ENCODE results near the gene SKI. TPM values are rescaled to one million over a fixed set of nuclear protein-coding genes. Genes with fewer than 3 reads are reported as not detected.

Gene SKI
- total and polyA plus RNA-seq, 9 of the 15 experiments (the other 6 are each of a cell fraction or from before 2014, with no cell fraction given) = 0.10 to 60.5 (median 4.6) TPM

- TF ChIP-seq RAD51 (IDR thresholded peaks at IDR 0.05; ENCODE audit: borderline replicate concordance, low read depth) = no peak
- TF ChIP-seq ASH1L (IDR thresholded peaks at IDR 0.05; ENCODE audit: borderline replicate concordance, low read depth, partially characterized antibody) = no peak
- TF ChIP-seq POLR2AphosphoS5 (IDR thresholded peaks at IDR 0.05; ENCODE audit: control insufficient read depth, insufficient read depth, low read depth, low read length) = no peak
- TF ChIP-seq PML (IDR thresholded peaks at IDR 0.05; ENCODE audit: low read length) = no peak
- TF ChIP-seq HES1 (IDR thresholded peaks at IDR 0.05; ENCODE audit: low read depth) = no peak
- TF ChIP-seq FOXJ2 (tag; IDR thresholded peaks at IDR 0.05) = no peak
- no peak for TF ChIP-seq ZZZ3 (IDR thresholded peaks at IDR 0.05)
Measured at GRCh38 chr1:2335721-2336455, 107.8 kb downstream of the SKI start (continued).

- Histone ChIP-seq H3K79me2 (ENCODE audit: control insufficient read depth, insufficient read depth, low read length) (no peaks in the 10 kb centered on the region), H3K27me3 (ENCODE audit: control insufficient read depth in 2 of 2, insufficient read depth in 2 of 2, low read length in 2 of 2) (peaks cover 80 to 95% of the 10 kb centered on the region in 2 experiments), H3K27ac (ENCODE audit: extremely low read depth, low read depth, low read length) (no peak overlapping the region), H3K4me3 (no peak overlapping the region), H3K4me1 (replicated peaks in 1 of 2; ENCODE audit: control insufficient read depth in 2 of 2, insufficient read depth in 2 of 2, low read length in 2 of 2) (peaks cover 0 to 61% of the 10 kb centered on the region in 2 experiments; a peak in 1 of 5 replicates), H3K9me3 (replicated peaks; ENCODE audit: control insufficient read depth, insufficient read depth, low read depth, low read length) (no peaks in the 10 kb centered on the region), H2AFZ (ENCODE audit: low read depth, low read length) (no peak overlapping the region), H3K9me1 (ENCODE audit: control insufficient read depth, insufficient read depth, low read length) (no peaks in the 10 kb centered on the region), H3K36me3 (ENCODE audit: control insufficient read depth, insufficient read depth, low read length) (no peaks in the 10 kb centered on the region), H3K9ac (ENCODE audit: insufficient read depth in 1 of 2, low read depth in 2 of 2, low read length in 2 of 2) (no peak overlapping the region), H4K20me1 (replicated peaks; ENCODE audit: control insufficient read depth, insufficient read depth, low read length) (peaks cover 40% of the 10 kb centered on the region), H3K4me2 (ENCODE audit: insufficient read depth, low read length) (no peak overlapping the region)
- 2% methylated on average over 7 of the region's 11 CpGs for WGBS (ENCODE audit: insufficient coverage, low coverage, missing lambda C conversion rate)
- intact Hi-C loops (cut with micrococcal nuclease) (no loop called here), in situ Hi-C loops (cut with MboI) (no loop called here)
- TF ChIP-seq JUN (IDR thresholded peaks at IDR 0.05; ENCODE audit: borderline replicate concordance, low read depth, low read length) (no peak), JUN (CRISPR knock-in tag; IDR thresholded peaks at IDR 0.05; ENCODE audit: borderline replicate concordance) (no peak), ZBTB49 (CRISPR knock-in tag; IDR thresholded peaks at IDR 0.05; ENCODE audit: borderline replicate concordance) (no peak), DPF2 (IDR thresholded peaks at IDR 0.05) (no peak), KDM4B (IDR thresholded peaks at IDR 0.05; ENCODE audit: borderline replicate concordance in 2 of 2, low read depth in 1 of 2) (no peak)
- ChIA-PET CTCF (ENCODE audit: low intra/inter-chr PET ratio) (no interaction called here), POLR2A (interaction anchor here (0.6 kb wide), 1 partner anchor 172 kb away, joined by 5 read pairs; no protein-coding TSS in a partner anchor)
- FAIRE-seq (no peak), DNase-seq (ENCODE audit: extremely low read depth in 1 of 4, low spot score in 3 of 4) (no peak), ATAC-seq (no peak)
- no TSS peak for BruUV-seq (replicated peaks)
Measured at GRCh38 chr1:2336499-2336898, 108.4 kb downstream of the SKI start.

Data from K562 (cell line).